OCI-LY3 (cell line): ENCODE results near the gene ZNF487.

Experiments
- H2AFZ ChIP-seq: fragments of 200-600, 300-600 bp; shearing (Covaris generic); 2 replicates; pipeline ENCODE4 v1.6.0; 2014; ENCODE audit warnings: antibody characterized with exemption, low read depth, low read length
- H3K27ac ChIP-seq: fragments of 200-600, 300-600 bp; sonication (generic); 2 replicates; pipeline ENCODE4 v1.5.1; 2014; ENCODE audit warnings: mild to moderate bottlenecking, low read length, moderate library complexity, mixed read lengths
- H3K27me3 ChIP-seq: fragments of 200-600, 300-600 bp; sonication (generic); 2 replicates; pipeline ENCODE4 v1.6.1; 2014; ENCODE audit warnings: low read depth, low read length, mixed read lengths
- H3K36me3 ChIP-seq: fragments of 200-600, 300-600 bp; sonication (generic); replicated peaks from 2 replicates; pipeline ENCODE3; 2014; ENCODE audit warnings: low read depth, low read length, mixed read lengths
- H3K4me1 ChIP-seq: fragments of 300-600, 200-600 bp; sonication (generic); 2 replicates; pipeline ENCODE4 v1.6.1; 2014; ENCODE audit warnings: low read length, mixed read lengths
- H3K4me2 ChIP-seq: fragments of 200-600, 300-600 bp; sonication (generic); 2 replicates; pipeline ENCODE4 v1.6.1; 2014; ENCODE audit warnings: low read length, mixed read lengths
- H3K4me3 ChIP-seq: fragments of 300-600, 200-600 bp; sonication (generic); 2 replicates; pipeline ENCODE4 v1.5.1; 2014; ENCODE audit warnings: antibody characterized with exemption, mild to moderate bottlenecking, low read length, moderate library complexity
- H3K79me2 ChIP-seq: fragments of 300-600, 200-600 bp; shearing (Covaris generic); 2 replicates; pipeline ENCODE4 v1.6.1; 2014; ENCODE audit warnings: mild to moderate bottlenecking, low read length, mixed read lengths
- H3K9ac ChIP-seq: fragments of 300-600, 200-600 bp; shearing (Covaris generic); 2 replicates; pipeline ENCODE4 v1.6.0; 2014; ENCODE audit warnings: mild to moderate bottlenecking, low read length, moderate library complexity
- H3K9me3 ChIP-seq: fragments of 200-600, 300-600 bp; shearing (Covaris generic); 2 replicates; pipeline ENCODE4 v1.6.1; 2014; ENCODE audit warnings: low read length, mixed read lengths; ENCODE audit not compliant: insufficient read depth
- H4K20me1 ChIP-seq: fragments of 200-600, 300-600 bp; sonication (generic); 2 replicates; pipeline ENCODE4 v1.6.1; 2016; ENCODE audit warnings: low read length, mixed read lengths; ENCODE audit not compliant: insufficient read depth
- CTCF ChIP-seq: fragments of 200-600, 300-600 bp; sonication (generic); IDR thresholded peaks from 2 replicates; pipeline ENCODE4 v1.5.1; 2014; ENCODE audit warnings: antibody characterized with exemption, low read length, low read depth
- EZH2phosphoT487 ChIP-seq: fragments of 200-600 bp; shearing (Covaris generic); IDR thresholded peaks from 2 replicates; pipeline ENCODE4 v1.6.1; 2018; ENCODE audit warnings: antibody characterized with exemption, mixed run types, low read depth

Gene ZNF487

GRCh38 chr10:43430926-43431663 lies 5.8 kb upstream of the ZNF487 start:
- H3K9me3 ChIP-seq = no peaks in the 10 kb centered on the region
- H3K4me3 ChIP-seq = no peak overlapping the region
- H3K36me3 ChIP-seq = no peaks in the 10 kb centered on the region
- TF ChIP-seq EZH2phosphoT487 (no peak), CTCF (no peak)
- H3K27me3 ChIP-seq = no peaks in the 10 kb centered on the region
- no peak overlapping the region for H2AFZ ChIP-seq
- no peak overlapping the region for H3K4me2 ChIP-seq
- H3K9ac ChIP-seq = no peak overlapping the region
- no peak overlapping the region for H3K27ac ChIP-seq
- H4K20me1 ChIP-seq = no peaks in the 10 kb centered on the region
- peaks cover 1% of the 10 kb centered on the region; the same call in 1 of the 2 replicates for H3K79me2 ChIP-seq
- H3K4me1 ChIP-seq = no peaks in the 10 kb centered on the region

GRCh38 chr10:43437141-43437870 lies 395 bp downstream of the ZNF487 start:
- TF ChIP-seq EZH2phosphoT487 (no peak), CTCF (no peak)

GRCh38 chr10:43440463-43441134 lies 3.7 kb downstream of the ZNF487 start:
- peaks cover 5% of the 10 kb centered on the region; the same call in 1 of the 2 replicates for H3K79me2 ChIP-seq
- no peak overlapping the region for H3K4me2 ChIP-seq
- no peak overlapping the region for H3K4me3 ChIP-seq
- no peaks in the 10 kb centered on the region for H3K36me3 ChIP-seq
- H3K4me1 ChIP-seq = no peaks in the 10 kb centered on the region
- TF ChIP-seq EZH2phosphoT487 (no peak), CTCF (no peak)
- no peaks in the 10 kb centered on the region for H3K27me3 ChIP-seq
- no peak overlapping the region for H3K9ac ChIP-seq
- no peak overlapping the region for H2AFZ ChIP-seq
- no peaks in the 10 kb centered on the region for H4K20me1 ChIP-seq
- H3K27ac ChIP-seq = no peak overlapping the region
- H3K9me3 ChIP-seq = no peaks in the 10 kb centered on the region

More at GRCh38 chr10:43437141-43437870, 395 bp downstream of the ZNF487 start:
- H3K36me3 ChIP-seq = no peaks in the 10 kb centered on the region
- no peaks in the 10 kb centered on the region for H3K9me3 ChIP-seq
- H3K79me2 ChIP-seq = peaks cover 5% of the 10 kb centered on the region; the same call in 1 of the 2 replicates
- H2AFZ ChIP-seq = no peak overlapping the region
- H3K27ac ChIP-seq = no peak overlapping the region; the same call in 1 of the 2 replicates
- H3K4me2 ChIP-seq = peak overlapping the region; percentile 91
- H4K20me1 ChIP-seq = no peaks in the 10 kb centered on the region
- H3K4me1 ChIP-seq = no peaks in the 10 kb centered on the region
- H3K4me3 ChIP-seq = peak overlapping the region; percentile 100
- no peaks in the 10 kb centered on the region for H3K27me3 ChIP-seq
- H3K9ac ChIP-seq = peak overlapping the region; percentile 93

- Histone ChIP-seq H4K20me1 (no peaks in the 10 kb centered on the region), H3K4me2 (no peak overlapping the region), H3K4me1 (no peaks in the 10 kb centered on the region), H3K27ac (no peak overlapping the region), H3K36me3 (no peaks in the 10 kb centered on the region), H3K27me3 (no peaks in the 10 kb centered on the region), H3K9ac (no peak overlapping the region), H2AFZ (no peak overlapping the region), H3K79me2 (no peaks in the 10 kb centered on the region), H3K9me3 (no peaks in the 10 kb centered on the region), H3K4me3 (no peak overlapping the region)
- TF ChIP-seq CTCF (no peak), EZH2phosphoT487 (no peak)
Measured at GRCh38 chr10:43444323-43444722, 7.4 kb downstream of the ZNF487 start.
